Lower leg skin (tissue), 4 donors: ENCODE data around the gene ASH1L. TPM values are rescaled to one million over a fixed set of nuclear protein-coding genes. Genes with fewer than 3 reads are reported as not detected.
"Not testable (repeated sequence)": the region's sequence is repeated elsewhere in the genome, so short reads cannot be mapped to it uniquely, and the experiment has no call there.

Experiments
- DNase-seq, 2 donors: peaks; one replicate each; pipeline ENCODE4 v3.0.0-alpha.2; 2019; ENCODE audit warnings: low spot score in 2 of 2
- H3K4me3 ChIP-seq: fragments of 200-600 bp; sonication (generic); 2 replicates; pipeline ENCODE4 v1.5.1; 2017; ENCODE audit warnings: mild to moderate bottlenecking, low read depth; ENCODE audit not compliant: poor library complexity, severe bottlenecking
- POLR2A ChIP-seq, 2 donors: fragments of 450-650 bp; IDR thresholded peaks; one replicate each; pipeline ENCODE4 v1.6.1; 2016 to 2017; ENCODE audit warnings: antibody characterized with exemption in 2 of 2, mild to moderate bottlenecking in 1 of 2, moderate library complexity in 1 of 2
- WGBS, 2 donors: methylation state at CpG; one replicate each; pipeline ENCODE4 v1.1.5; 2018; 5-methylcytosine and 5-hydroxymethylcytosine counted together
- intact Hi-C: fragments of 100-400 bp; cut with DNase I; formaldehyde crosslinking; loops from one replicate; pipeline ENCODE4 v1.15.0; 2023; ENCODE audit warnings: low total_unique reads
- total RNA-seq, 4 donors: library from RNA; depleted of rRNA; stranded (reverse); fragments of >200 nt; gene quantifications; one replicate each; pipeline ENCODE4 v1.1.0, GENCODE V29; 2016
- TF ChIP-seq, protein P1 (sequence below), 3 donors: fragments of 450-650 bp; IDR thresholded peaks; one replicate each; pipeline ENCODE4 v1.5.1; 2016; ENCODE audit warnings: antibody characterized with exemption in 3 of 3, mild to moderate bottlenecking in 3 of 3, moderate library complexity in 2 of 3

Gene ASH1L
- total RNA-seq, 4 donors from 2014 or later = 40.6 to 59.4 (median 49.9) TPM

GRCh38 chr1:155420788-155421187 lies 141.8 kb downstream of the ASH1L start:
- TF ChIP-seq POLR2A (IDR thresholded peaks at IDR 0.05) = no peak
- TF ChIP-seq, protein P1, sequence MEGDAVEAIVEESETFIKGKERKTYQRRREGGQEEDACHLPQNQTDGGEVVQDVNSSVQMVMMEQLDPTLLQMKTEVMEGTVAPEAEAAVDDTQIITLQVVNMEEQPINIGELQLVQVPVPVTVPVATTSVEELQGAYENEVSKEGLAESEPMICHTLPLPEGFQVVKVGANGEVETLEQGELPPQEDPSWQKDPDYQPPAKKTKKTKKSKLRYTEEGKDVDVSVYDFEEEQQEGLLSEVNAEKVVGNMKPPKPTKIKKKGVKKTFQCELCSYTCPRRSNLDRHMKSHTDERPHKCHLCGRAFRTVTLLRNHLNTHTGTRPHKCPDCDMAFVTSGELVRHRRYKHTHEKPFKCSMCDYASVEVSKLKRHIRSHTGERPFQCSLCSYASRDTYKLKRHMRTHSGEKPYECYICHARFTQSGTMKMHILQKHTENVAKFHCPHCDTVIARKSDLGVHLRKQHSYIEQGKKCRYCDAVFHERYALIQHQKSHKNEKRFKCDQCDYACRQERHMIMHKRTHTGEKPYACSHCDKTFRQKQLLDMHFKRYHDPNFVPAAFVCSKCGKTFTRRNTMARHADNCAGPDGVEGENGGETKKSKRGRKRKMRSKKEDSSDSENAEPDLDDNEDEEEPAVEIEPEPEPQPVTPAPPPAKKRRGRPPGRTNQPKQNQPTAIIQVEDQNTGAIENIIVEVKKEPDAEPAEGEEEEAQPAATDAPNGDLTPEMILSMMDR (IDR thresholded peaks at IDR 0.05) = no peak
- intact Hi-C loops = no loop called here
- DNase-seq = no peak
- no peak overlapping the region for H3K4me3 ChIP-seq
- 95 to 100% methylated on average over 2 of the region's 2 CpGs for WGBS, 2 donors

DNA sequence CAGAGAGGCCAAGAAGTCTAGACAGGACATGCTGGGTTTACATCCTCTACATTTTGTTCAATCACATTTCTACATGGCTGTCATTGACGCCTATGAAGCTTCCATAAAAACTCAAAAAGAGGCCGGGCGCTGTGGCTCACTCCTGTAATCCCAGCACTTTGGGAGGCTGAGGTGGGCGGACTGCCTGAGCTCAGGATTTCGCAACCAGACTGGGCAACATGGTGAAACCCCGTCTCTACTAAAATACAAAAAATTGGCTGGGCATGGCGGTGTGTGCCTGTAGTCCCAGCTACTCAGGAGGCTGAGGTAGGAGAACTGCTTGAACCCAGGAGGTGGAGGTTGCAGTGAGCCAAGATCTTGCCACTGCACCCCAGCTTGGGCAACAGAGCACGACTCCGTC lies 150.8 kb downstream of the ASH1L start:
- H3K4me3 ChIP-seq, DNase-seq, intact Hi-C loops: not testable (repeated sequence)
- WGBS, 2 donors = 91 to 92% methylated on average over 9 of the region's 9 CpGs

- intact Hi-C loops = no loop called here
- H3K4me3 ChIP-seq = no peak overlapping the region
- no peak for TF ChIP-seq POLR2A (IDR thresholded peaks at IDR 0.05)
- TF ChIP-seq, protein P1 (IDR thresholded peaks at IDR 0.05) = no peak
- 91 to 97% methylated on average over 1 of the region's 1 CpG for WGBS, 2 donors
- no peak for DNase-seq
These were observed 151.7 kb downstream of the ASH1L start for GRCh38 chr1:155410931-155411330.

- DNase-seq = no peak
- intact Hi-C loops = no loop called here
- 78 to 84% methylated on average over 12 of the region's 12 CpGs for WGBS, 2 donors
- no peak for TF ChIP-seq POLR2A (IDR thresholded peaks at IDR 0.05)
- TF ChIP-seq, protein P1 (IDR thresholded peaks at IDR 0.05) = no peak
- H3K4me3 ChIP-seq = no peak overlapping the region
These were observed 165.6 kb downstream of the ASH1L start for GRCh38 chr1:155396874-155397476.

DNA sequence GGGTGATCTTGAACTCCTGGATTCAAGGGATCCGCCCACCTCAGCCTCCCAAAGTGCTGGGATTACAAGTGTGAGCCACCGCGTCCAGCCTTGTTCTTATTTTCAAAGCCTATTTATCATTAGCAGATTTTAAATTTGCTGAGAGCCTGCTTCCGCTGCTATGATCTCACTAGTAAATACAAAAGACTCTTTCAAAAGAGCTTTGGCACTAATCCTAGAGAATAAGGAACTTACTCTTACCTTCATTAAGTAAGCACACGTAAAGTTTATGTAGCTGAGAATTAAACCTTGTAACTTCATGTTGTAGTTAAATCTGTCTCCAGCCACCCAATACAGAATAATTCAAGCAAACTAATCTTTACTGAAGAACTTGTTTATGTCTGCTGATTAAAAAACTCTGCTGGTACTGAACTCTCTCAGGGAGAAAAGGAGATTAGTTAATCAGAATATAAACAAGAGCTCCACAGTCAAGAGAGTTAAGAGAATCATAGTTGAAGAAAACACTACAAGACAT lies 169.6 kb downstream of the ASH1L start:
- no peak for DNase-seq
- intact Hi-C loops = no loop called here
- 75 to 86% methylated on average over 5 of the region's 5 CpGs for WGBS, 2 donors
- TF ChIP-seq, protein P1 (IDR thresholded peaks at IDR 0.05) = no peak
- TF ChIP-seq POLR2A (IDR thresholded peaks at IDR 0.05) = no peak
- H3K4me3 ChIP-seq = no peak overlapping the region

GRCh38 chr1:155389826-155390225 lies 172.8 kb downstream of the ASH1L start:
- DNase-seq = no peak
- TF ChIP-seq, protein P1 (IDR thresholded peaks at IDR 0.05) = no peak
- TF ChIP-seq POLR2A (IDR thresholded peaks at IDR 0.05) = no peak
- intact Hi-C loops = no loop called here
- H3K4me3 ChIP-seq = no peak overlapping the region

DNA sequence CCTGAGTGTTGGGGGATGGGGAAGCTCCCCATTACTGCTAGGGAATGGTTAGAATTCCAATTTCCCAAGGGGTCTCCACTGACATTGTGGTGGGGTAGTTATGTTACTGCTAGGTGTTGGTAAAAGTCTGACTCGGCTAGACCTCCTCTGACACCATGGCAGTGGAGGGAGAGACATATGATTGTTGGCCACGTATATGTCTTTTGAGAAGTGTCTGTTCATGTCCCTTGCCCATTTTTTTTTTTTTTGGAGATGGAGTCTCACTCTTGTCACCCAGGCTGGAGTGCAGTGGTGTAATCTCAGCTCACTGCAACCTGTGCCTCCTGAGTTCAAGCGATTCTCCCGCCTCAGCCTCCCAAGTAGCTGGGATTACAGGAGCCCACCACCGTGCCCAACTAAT lies 176.8 kb downstream of the ASH1L start:
- WGBS, 2 donors = 97 to 99% methylated on average over 5 of the region's 5 CpGs
- intact Hi-C loops, H3K4me3 ChIP-seq, DNase-seq: not testable (repeated sequence)
